ENCODE measurements around the gene MTM1.
A peak's percentile ranks its signal among the peaks of the same experiment; 100 is the strongest.

DNA sequence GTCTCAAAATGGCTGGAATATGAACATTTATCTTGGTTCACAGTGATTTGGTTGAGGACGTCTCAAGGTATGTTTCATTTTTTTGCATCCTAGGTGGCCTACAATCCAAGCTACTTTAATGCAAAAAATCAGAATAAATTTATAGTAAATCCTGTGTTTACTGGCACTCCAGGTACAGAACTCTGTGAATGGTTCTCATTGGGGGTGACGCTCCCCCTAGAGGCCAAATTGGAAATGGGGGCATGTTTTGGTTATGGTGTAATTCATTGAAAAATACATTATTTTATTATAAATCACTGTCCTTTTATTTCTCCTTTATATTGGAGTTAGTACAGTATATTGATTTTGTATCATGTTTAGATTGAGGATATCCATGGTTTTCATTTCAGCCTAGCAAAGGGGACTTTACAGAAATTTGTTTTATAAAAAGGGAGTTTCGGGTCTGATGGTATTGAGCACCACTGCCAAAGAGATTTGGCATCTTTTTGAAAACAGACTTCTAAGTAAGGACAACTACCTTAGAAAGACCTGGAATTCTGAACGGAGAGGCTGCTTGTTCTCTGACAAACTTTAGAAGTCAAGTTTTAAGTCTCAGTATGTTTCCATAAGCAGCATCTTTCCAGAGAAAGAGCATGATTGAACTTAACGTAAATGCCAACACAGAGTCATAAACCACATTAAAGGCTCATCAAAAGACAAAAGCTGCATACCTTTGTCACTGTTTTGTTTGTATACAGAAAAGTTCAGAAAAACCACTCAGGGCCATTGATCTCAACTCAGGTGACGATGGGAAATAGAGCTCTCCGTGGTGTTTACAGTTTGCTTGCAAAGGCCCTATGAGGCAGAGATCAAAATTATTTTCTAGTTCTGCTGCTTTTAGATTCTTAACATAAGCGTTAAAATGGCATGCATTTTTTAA is 19.4 kb downstream of the MTM1 start:
- TF ChIP-seq, protein P1, sequence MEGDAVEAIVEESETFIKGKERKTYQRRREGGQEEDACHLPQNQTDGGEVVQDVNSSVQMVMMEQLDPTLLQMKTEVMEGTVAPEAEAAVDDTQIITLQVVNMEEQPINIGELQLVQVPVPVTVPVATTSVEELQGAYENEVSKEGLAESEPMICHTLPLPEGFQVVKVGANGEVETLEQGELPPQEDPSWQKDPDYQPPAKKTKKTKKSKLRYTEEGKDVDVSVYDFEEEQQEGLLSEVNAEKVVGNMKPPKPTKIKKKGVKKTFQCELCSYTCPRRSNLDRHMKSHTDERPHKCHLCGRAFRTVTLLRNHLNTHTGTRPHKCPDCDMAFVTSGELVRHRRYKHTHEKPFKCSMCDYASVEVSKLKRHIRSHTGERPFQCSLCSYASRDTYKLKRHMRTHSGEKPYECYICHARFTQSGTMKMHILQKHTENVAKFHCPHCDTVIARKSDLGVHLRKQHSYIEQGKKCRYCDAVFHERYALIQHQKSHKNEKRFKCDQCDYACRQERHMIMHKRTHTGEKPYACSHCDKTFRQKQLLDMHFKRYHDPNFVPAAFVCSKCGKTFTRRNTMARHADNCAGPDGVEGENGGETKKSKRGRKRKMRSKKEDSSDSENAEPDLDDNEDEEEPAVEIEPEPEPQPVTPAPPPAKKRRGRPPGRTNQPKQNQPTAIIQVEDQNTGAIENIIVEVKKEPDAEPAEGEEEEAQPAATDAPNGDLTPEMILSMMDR (IDR thresholded peaks at IDR 0.05; ENCODE audit: insufficient read depth, low read depth, low read length) = peak; percentile 53
- no peak for TF ChIP-seq EZH2 (IDR thresholded peaks at IDR 0.05; ENCODE audit: insufficient read depth, low read length)
